MCF 10A (cell line): ENCODE measurements around the gene SHANK1. TPM values are rescaled to one million over a fixed set of nuclear protein-coding genes. Genes with fewer than 3 reads are reported as not detected.

Experiments used
- BruUV-seq: library from RNA; stranded (reverse); fragments of 400-500 nt; replicated peaks from 2 replicates; lab custom pipeline; 2021; lab: Mats Ljungman, UMichigan
- CTCF ChIA-PET: fragments of 300-600 bp; sonication (Branson Sonifier 250); formaldehyde crosslinking; extraction: SDS; loops from one replicate; lab custom pipeline; 2021; ENCODE audit warnings: antibody characterized with exemption, inconsistent platforms; lab: Yijun Ruan, JAX
- POLR2A ChIA-PET: fragments of 300-600, 350-650 bp; sonication (Branson Sonifier 250); formaldehyde crosslinking; extraction: SDS; loops from one replicate; lab custom pipeline; 2020; ENCODE audit warnings: antibody characterized with exemption, inconsistent platforms; lab: Yijun Ruan, JAX
- DNase-seq: peaks from one replicate; pipeline ENCODE4 v3.0.0-alpha.2; 2018; ENCODE audit not compliant: unreplicated experiment
- H3K27ac Mint-ChIP-seq: one replicate; pipeline ENCODE4 v1.8.0; 2022; ENCODE audit warnings: mild to moderate bottlenecking, low read depth, mixed read lengths; ENCODE audit not compliant: unreplicated experiment
- H3K27me3 Mint-ChIP-seq: one replicate; pipeline ENCODE4 v1.8.0; 2022; ENCODE audit warnings: mixed read lengths; ENCODE audit not compliant: insufficient read depth, unreplicated experiment
- H3K36me3 Mint-ChIP-seq: one replicate; pipeline ENCODE4 v1.8.0; 2022; ENCODE audit warnings: mild to moderate bottlenecking, moderate library complexity, mixed read lengths; ENCODE audit not compliant: insufficient read depth, unreplicated experiment
- H3K4me1 Mint-ChIP-seq: one replicate; pipeline ENCODE4 v1.8.0; 2022; ENCODE audit warnings: mixed read lengths; ENCODE audit not compliant: insufficient read depth, unreplicated experiment
- H3K4me3 Mint-ChIP-seq: one replicate; pipeline ENCODE4 v1.8.0; 2022; ENCODE audit warnings: mild to moderate bottlenecking, moderate library complexity, mixed read lengths; ENCODE audit not compliant: unreplicated experiment
- H3K9me3 Mint-ChIP-seq: one replicate; pipeline ENCODE4 v1.8.0; 2022; ENCODE audit warnings: mixed read lengths; ENCODE audit not compliant: unreplicated experiment
- CTCF ChIP-seq: fragments of 200-600 bp; IDR thresholded peaks from one replicate; pipeline ENCODE4 v1.8.0; 2022; ENCODE audit warnings: antibody characterized with exemption, mild to moderate bottlenecking; ENCODE audit not compliant: unreplicated experiment
- intact Hi-C: fragments of 100-400 bp; cut with micrococcal nuclease; formaldehyde crosslinking; loops from 2 replicates; pipeline ENCODE4 v1.14.1; 2022
- total RNA-seq: library from RNA; stranded (reverse); gene quantifications from 2 replicates; pipeline ENCODE4 v1.2.3, GENCODE V29; 2022

The SHANK1 gene
- total RNA-seq, 1 experiment from 2014 or later: 0.44 TPM

GRCh38 chr19:50711805-50712204, 7.8 kb downstream of the SHANK1 start:
- no TSS peak for BruUV-seq
- Mint-ChIP-seq H3K36me3 (no peaks in the 10 kb centered on the region), H3K4me3 (no peak overlapping the region), H3K4me1 (no peaks in the 10 kb centered on the region), H3K9me3 (no peaks in the 10 kb centered on the region), H3K27me3 (peaks cover 42% of the 10 kb centered on the region), H3K27ac (no peak overlapping the region)
- CTCF ChIA-PET: interaction anchor here (1.0 kb wide), 1 partner anchor 8 kb away, joined by 9 read pairs; no protein-coding TSS in a partner anchor
- POLR2A ChIA-PET: no interaction called here
- intact Hi-C loops: no loop called here
- DNase-seq: no peak
- no peak for TF ChIP-seq CTCF

- CTCF ChIA-PET: interaction anchor here (0.7 kb wide), 1 partner anchor 199 kb away, joined by 3 read pairs; no protein-coding TSS in a partner anchor
- Mint-ChIP-seq H3K36me3 (no peaks in the 10 kb centered on the region), H3K27me3 (peaks cover 41% of the 10 kb centered on the region), H3K27ac (no peak overlapping the region), H3K4me3 (no peak overlapping the region), H3K9me3 (no peaks in the 10 kb centered on the region), H3K4me1 (no peaks in the 10 kb centered on the region)
- no TSS peak for BruUV-seq
- DNase-seq: no peak
- POLR2A ChIA-PET: no interaction called here
- no peak for TF ChIP-seq CTCF
- intact Hi-C loops: no loop called here
Measured at GRCh38 chr19:50711196-50711595, 8.4 kb downstream of the SHANK1 start.

- intact Hi-C loops: no loop called here
- TF ChIP-seq CTCF: no peak
- no peak for DNase-seq
- no peaks in the 10 kb centered on the region for H3K4me1 Mint-ChIP-seq
- POLR2A ChIA-PET: no interaction called here
- no peaks in the 10 kb centered on the region for H3K9me3 Mint-ChIP-seq
- H3K27me3 Mint-ChIP-seq: peaks cover 37% of the 10 kb centered on the region
- H3K4me3 Mint-ChIP-seq: no peak overlapping the region
- BruUV-seq: no TSS peak
- no peaks in the 10 kb centered on the region for H3K36me3 Mint-ChIP-seq
- H3K27ac Mint-ChIP-seq: no peak overlapping the region
- CTCF ChIA-PET: interaction anchor here (0.7 kb wide), 1 partner anchor 200 kb away, joined by 3 read pairs; no protein-coding TSS in a partner anchor
Measured at GRCh38 chr19:50710612-50711011, 9.0 kb downstream of the SHANK1 start.

GRCh38 chr19:50710094-50710493, 9.5 kb downstream of the SHANK1 start:
- H3K27ac Mint-ChIP-seq: no peak overlapping the region
- intact Hi-C loops: no loop called here
- H3K9me3 Mint-ChIP-seq: no peaks in the 10 kb centered on the region
- POLR2A ChIA-PET: no interaction called here
- H3K4me3 Mint-ChIP-seq: no peak overlapping the region
- no peaks in the 10 kb centered on the region for H3K4me1 Mint-ChIP-seq
- DNase-seq: no peak
- TF ChIP-seq CTCF: no peak
- BruUV-seq: no TSS peak
- peaks cover 32% of the 10 kb centered on the region for H3K27me3 Mint-ChIP-seq
- CTCF ChIA-PET: no interaction called here
- no peaks in the 10 kb centered on the region for H3K36me3 Mint-ChIP-seq
